CMK (cell line): ENCODE measurements around the gene SORL1.

Experiments used
- DNase-seq: peaks from one replicate; pipeline ENCODE4 v3.0.0-alpha.2; 2010; ENCODE audit warnings: low read depth

Gene SORL1

DNA sequence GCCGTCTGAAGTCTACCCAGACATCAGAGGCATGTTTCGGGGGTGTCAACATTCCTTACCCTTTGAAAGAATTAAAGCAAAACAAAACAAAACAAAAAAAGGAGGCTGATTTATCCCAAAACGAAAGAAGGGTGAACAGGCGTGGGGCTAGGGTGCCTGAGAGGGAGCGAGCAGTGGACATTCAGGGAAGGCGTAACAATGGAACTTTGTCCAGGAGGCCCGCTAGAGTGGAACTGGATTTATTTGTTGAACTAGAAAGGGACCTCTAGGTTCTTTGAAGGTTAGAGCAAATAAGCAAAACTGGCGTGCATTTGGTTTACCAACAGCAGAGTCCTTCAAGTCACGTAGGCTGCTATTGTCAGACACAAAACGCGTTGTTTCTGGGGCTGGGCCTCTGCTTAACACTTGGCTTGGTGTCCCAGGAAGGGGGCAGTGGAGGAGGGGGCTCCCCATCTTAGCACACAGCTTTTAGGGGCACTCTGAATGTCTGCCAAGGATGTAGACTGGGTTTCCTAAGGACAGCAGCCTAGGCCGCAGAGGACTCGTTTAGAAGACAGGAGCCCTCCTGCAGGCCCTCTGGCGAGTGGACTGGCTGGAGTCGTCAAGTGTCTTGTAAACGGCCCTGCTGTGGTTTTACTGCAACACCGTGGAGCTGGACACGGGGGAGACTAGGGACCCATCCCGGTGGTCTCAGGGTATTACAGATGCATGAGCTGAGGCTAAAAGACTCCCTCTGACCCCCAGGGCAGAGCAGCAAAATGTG, 204.4 kb downstream of the SORL1 start:
- DNase-seq, result no peak

GRCh38 chr11:121657146-121657545, 205.0 kb downstream of the SORL1 start:
- DNase-seq, result no peak

GRCh38 chr11:121659811-121660210, 207.7 kb downstream of the SORL1 start:
- DNase-seq, result no peak

- no peak for DNase-seq
Measured at GRCh38 chr11:121661880-121662486, 209.9 kb downstream of the SORL1 start.

DNA sequence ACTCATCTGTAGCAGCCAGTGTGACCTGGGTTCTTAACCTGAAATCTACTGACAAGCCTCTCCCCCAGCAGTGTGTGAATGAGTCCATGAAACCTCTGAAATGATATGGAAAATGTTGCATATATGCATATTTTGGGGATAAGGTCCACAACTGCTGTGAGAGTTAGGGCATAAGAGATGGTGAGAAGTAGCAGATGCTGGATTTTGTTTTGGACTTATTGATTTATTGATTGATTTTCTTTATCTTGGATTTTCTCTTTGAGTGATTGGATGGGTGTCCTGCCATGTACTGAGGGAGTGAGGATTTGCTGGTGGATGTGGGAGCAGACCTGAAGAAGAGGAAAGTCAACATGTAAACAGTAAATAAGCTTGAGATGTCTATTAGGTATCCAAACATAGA, 212.0 kb downstream of the SORL1 start:
- no peak for DNase-seq

DNA sequence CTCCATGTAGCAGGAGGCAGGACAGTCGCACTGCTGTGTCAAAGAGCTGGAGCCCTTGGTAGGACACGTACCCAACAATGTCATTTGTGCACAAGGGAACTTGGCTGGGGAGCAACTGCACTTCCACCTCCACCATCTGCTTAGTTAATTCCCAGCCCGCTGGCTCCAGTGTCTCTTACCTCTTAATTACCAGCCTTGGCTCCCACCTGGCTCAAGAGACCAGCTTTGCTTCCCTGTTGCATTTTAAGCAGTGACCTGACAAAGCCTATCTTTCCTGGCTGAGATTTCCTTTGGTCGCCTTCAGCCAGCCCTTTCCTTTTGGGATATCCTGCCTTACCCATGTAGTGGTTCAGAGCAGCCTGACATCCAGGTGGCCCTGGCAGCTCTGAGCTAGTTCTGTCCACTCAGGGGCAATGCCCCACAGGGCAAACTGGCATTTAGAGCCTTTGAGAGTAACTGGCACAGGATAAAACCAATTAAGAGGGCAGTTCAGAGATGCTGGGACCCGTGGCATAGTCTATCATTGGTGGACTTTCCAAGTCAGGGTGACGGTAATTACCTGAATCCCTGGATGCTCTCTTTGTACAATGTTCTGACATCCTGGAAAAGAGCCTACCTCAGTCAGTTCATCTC, 213.2 kb downstream of the SORL1 start:
- no peak for DNase-seq

GRCh38 chr11:121667836-121668235, 215.7 kb downstream of the SORL1 start:
- no peak for DNase-seq

GRCh38 chr11:121669422-121669821, 217.3 kb downstream of the SORL1 start:
- no peak for DNase-seq

DNA sequence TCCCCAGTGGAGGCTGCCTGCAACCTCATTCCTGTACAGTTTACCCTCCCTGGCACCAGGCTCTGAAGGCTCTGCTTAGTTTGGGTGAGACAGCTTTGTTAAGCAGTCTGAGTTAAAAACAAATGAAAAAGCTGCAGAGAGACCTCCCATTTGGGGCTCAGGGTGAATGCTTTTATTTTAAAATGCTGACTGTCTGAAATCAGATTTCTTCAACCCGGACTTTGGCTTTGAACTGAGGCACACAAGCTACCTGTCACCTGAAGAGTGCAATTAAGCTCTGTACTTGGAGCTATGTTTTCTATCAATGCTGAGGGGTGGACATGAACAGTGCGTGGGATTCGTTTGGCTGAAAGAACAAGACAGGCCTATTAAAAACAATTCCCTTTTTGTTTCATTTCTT, 218.2 kb downstream of the SORL1 start:
- DNase-seq, result no peak

DNA sequence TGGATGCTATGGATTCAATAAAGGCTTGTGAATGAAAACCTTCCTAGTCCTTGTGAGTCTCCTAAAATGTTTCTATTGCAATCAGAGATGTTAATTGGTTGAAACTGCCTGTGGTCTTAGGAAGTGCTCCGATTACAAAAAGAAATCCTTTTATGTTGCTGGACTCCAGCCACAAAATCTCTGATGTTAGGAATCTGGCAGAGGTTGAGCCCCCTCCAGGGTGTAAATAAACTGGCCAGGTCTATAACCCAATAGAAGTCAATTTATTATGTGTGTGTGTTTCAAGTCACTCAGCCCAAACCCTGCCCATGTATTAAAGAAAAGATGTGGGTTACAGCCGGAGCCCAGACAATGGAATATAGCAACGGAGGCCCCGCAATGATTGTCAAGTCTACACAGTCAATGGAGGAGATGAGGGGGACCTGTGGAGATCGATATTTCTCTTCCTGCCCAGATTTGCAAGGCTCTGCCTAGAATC, 218.7 kb downstream of the SORL1 start:
- DNase-seq, result no peak

- no peak for DNase-seq
Measured at GRCh38 chr11:121671283-121672168, 219.4 kb downstream of the SORL1 start.

DNA sequence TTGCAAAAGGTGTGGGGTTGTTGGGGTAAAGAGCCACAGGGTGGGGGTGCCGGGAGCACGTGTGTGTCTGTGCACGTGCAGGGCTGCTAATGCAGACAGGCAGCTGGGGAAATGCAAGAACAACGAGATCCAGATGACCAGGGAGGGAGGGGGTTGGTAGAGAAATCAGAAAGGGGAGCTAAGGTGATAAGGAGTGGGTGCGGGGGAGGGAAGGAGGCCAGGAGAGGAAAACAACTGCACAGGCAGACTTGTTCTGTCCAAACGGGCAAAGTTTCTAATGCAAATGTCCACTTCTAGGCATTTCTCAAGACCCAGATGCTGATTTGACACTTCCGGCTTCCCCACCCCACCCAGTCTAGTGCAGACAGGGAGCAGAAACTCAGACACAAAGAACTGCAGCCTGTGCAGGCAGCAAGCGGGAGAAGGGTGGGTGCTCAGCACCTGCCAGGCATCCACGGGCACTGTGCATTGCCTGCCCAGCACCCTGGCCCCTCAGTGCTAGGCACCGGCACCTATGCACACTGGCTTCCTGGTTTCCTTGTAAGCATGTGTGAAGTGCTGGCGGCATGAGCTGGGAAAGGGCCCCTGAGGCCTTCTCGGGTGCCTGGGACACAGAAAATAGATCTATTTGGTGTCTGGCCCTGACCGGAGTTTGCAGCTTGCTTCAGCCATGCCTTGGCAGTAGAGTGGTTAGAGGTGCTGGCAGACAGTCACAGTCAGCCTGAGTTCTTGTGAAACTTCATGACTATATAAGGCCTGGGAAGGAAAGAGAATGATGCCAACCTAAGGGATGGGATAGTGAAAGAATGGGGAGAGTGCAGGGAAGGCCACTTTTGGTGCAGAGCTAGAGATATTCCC, 220.7 kb downstream of the SORL1 start:
- DNase-seq, result no peak

DNA sequence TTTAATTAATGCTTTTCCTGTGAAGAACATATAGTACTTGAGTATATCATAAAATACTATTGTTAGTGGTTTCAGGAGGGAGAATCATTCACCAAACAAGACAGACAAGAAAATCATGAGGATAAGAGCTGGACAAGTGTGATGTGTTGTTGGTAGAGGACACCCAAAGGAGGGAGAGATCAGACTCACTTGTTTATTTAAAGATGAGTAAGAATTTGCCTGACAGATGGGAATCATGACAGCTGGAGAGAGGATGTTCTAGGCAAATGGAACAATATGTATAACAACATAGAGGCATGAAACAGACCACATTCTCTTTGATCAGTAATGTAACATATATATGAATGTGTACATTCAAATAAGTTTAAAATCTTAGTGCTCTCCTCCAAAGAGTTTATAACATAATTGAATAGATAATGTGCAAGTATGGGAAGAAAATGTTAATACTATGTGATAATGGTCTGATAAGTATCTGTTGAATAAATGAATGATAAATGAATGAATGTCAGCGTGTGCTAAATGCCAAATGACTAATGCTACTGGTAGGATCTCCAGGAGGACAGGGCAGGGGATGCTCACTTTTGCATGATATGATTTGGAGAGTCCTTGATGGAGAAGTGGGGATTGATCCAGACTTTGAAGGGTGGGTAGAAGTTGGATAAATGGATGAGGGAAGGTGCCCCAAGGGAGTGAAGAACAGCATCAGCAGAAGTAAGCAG, 229.6 kb downstream of the SORL1 start:
- no peak for DNase-seq
